Progenitor cell of endocrine pancreas (in vitro differentiated cells): Measurements from ENCODE around the gene MRPL54. TPM values are rescaled to one million over a fixed set of nuclear protein-coding genes. Genes with fewer than 3 reads are reported as not detected.

Source experiments
- DNase-seq: peaks from one replicate; pipeline ENCODE4 v3.0.0; 2021; ENCODE audit warnings: low spot score; ENCODE audit not compliant: unreplicated experiment
- H3K27ac Mint-ChIP-seq: 2 replicates; pipeline ENCODE4 v1.8.0; 2021; ENCODE audit warnings: mild to moderate bottlenecking, moderate library complexity, mixed read lengths
- H3K27me3 Mint-ChIP-seq: 2 replicates; pipeline ENCODE4 v1.8.0; 2021; ENCODE audit warnings: mixed read lengths
- H3K36me3 Mint-ChIP-seq: 2 replicates; pipeline ENCODE4 v1.8.0; 2022; ENCODE audit warnings: mixed read lengths; ENCODE audit not compliant: insufficient read depth
- H3K4me1 Mint-ChIP-seq: 2 replicates; pipeline ENCODE4 v1.8.0; 2021; ENCODE audit warnings: low read depth, mixed read lengths
- H3K4me3 Mint-ChIP-seq: 2 replicates; pipeline ENCODE4 v1.8.0; 2021; ENCODE audit warnings: low read depth, mild to moderate bottlenecking, moderate library complexity, mixed read lengths
- H3K9me3 Mint-ChIP-seq: 2 replicates; pipeline ENCODE4 v1.8.0; 2021; ENCODE audit warnings: low read depth, mixed read lengths
- total RNA-seq: library from RNA; stranded (reverse); gene quantifications from 2 replicates; pipeline ENCODE4 v1.2.1, GENCODE V29; 2021
- TF ChIP-seq, protein P1 (sequence below): fragments of 200-600 bp; sonication (generic); IDR thresholded peaks from one replicate; pipeline ENCODE4 v1.5.0; 2021; ENCODE audit warnings: antibody characterized with exemption, mild to moderate bottlenecking; ENCODE audit not compliant: unreplicated experiment

The MRPL54 gene
- total RNA-seq, 1 donor from 2014 or later: 39.8 TPM

DNA sequence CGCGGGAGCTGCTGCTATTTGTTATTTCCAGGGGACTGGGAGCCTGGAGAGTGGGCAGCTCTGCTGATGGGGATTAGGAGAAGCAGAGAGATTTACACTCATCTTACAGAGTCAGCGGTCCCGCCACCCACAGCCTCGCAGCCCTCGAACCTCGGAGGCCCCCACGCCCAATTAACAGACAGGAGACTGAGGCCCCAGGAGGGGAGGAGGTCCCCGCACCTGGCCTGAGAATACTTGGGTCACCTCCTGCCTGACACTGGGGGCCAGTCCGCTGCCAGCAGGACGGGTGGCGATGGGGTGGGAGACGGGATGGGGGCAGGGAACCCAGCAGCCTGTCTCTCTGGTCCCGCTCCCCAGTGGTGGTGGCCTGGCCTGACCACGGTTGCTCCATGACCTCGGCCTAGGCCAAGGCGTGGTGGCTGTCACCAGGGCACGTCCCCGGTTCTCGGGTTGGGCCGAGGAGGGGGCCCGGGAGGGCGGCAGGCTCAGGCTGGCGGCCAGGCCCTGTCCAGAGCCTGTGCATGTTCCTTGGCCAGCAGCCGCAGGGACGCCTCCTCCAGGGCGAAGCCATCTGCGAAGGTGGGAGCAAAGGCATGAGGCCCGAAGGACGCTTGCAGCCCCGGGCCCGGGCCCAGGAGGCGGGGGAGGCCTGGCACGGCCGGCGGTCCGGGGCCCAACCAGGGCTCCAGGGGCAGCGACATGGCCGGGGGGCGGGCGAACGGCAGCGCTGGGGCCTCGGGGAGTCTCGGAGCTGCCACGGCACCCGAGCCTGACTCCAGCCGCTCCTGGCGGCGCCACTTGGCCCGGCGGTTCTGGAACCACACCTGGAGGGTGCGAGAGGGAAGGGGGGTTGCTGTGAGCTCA lies 7.9 kb downstream of the MRPL54 start:
- H3K4me1 Mint-ChIP-seq: no peaks in the 10 kb centered on the region
- no peak overlapping the region for H3K4me3 Mint-ChIP-seq
- DNase-seq: no peak
- no peak overlapping the region for H3K27ac Mint-ChIP-seq
- no peaks in the 10 kb centered on the region for H3K27me3 Mint-ChIP-seq
- peaks cover 4% of the 10 kb centered on the region for H3K36me3 Mint-ChIP-seq
- no peaks in the 10 kb centered on the region for H3K9me3 Mint-ChIP-seq
- TF ChIP-seq, protein P1, sequence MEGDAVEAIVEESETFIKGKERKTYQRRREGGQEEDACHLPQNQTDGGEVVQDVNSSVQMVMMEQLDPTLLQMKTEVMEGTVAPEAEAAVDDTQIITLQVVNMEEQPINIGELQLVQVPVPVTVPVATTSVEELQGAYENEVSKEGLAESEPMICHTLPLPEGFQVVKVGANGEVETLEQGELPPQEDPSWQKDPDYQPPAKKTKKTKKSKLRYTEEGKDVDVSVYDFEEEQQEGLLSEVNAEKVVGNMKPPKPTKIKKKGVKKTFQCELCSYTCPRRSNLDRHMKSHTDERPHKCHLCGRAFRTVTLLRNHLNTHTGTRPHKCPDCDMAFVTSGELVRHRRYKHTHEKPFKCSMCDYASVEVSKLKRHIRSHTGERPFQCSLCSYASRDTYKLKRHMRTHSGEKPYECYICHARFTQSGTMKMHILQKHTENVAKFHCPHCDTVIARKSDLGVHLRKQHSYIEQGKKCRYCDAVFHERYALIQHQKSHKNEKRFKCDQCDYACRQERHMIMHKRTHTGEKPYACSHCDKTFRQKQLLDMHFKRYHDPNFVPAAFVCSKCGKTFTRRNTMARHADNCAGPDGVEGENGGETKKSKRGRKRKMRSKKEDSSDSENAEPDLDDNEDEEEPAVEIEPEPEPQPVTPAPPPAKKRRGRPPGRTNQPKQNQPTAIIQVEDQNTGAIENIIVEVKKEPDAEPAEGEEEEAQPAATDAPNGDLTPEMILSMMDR: no peak

DNA sequence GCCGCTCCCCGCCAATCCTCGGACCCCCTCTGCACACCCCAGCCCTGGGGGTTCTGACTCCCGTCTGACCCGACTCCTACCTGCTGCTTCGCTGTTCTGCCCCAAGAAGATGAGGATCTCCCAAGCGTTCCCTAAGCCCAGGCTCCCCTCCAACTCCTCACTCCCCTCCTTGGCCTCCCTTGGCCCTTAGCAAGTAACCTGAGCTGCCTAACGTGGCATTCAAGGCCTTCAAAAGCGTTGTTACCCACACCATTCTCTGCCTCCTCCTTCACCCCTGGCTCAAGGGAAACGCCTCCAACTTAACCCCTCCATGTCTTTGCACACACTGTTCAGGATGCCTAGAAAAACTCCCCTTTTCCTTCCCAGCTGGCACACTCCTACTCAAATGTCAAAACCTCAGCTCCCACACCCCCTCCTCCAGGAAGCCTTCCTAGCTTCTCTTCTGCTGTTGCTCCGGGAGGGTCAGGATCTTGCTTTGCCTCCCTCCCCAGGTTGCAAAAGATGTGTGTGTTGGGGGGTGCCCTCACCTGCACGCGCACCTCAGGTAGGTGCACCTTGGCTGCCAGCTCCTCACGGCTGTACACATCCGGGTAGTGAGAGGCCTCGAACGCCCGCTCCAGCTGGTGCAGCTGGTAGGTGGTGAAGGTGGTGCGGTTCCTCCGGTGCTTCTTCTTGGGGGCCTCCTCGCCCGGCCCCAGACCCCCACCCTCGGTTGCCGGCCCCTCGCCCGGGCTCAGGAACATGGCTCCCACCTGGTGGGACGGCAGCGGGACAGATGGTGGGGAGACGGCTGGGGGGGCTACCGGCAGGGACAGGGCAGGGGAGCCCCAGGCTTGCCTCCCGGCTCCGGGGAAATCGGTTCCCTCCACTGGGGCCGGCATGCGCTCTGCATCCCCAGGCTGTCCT lies 8.8 kb downstream of the MRPL54 start:
- DNase-seq: no peak
- Mint-ChIP-seq H3K9me3 (no peaks in the 10 kb centered on the region), H3K36me3 (peaks cover 4% of the 10 kb centered on the region), H3K27me3 (no peaks in the 10 kb centered on the region), H3K27ac (no peak overlapping the region), H3K4me3 (no peak overlapping the region), H3K4me1 (no peaks in the 10 kb centered on the region)
- TF ChIP-seq, protein P1: no peak

DNA sequence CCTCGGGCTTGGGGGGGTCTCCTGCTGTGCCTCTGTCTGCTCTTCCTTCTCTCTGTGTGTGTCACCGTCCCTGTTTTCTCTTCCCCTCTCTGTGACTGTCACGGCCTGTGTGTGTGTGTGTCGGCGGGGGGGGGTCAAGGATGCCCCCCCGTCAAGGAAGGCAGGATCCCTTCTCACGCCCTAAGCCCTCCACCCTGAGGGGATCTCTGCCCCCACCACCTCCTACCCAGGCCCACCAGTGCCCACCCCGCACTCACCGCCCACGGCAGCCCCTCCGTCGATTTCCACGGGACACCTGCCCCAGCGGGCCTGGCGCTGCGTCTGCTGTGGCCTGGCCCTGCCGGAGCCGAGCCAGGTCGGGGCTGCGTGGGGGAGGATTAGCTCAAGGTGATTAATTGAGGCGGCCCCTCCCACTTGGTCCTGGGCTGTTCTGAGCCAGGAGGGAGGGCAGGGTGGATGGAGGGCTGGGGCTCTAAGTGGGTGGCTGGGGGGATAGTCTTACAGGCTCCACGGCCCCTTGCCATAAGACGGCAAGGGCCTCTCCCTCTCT lies 9.5 kb downstream of the MRPL54 start, which contains the start of gene RAX2:
RAX2 (minus strand) TSS at position 323 of the 550 bp plus-strand sequence. CDS start 486 bp downstream, outside the sequence.
- TF ChIP-seq, protein P1: no peak
- no peaks in the 10 kb centered on the region for H3K4me1 Mint-ChIP-seq
- peaks cover 2% of the 10 kb centered on the region for H3K36me3 Mint-ChIP-seq
- H3K27me3 Mint-ChIP-seq: no peaks in the 10 kb centered on the region
- H3K4me3 Mint-ChIP-seq: no peak within 1 kb of the TSS
- no peaks in the 10 kb centered on the region for H3K9me3 Mint-ChIP-seq
- no peak within 1 kb of the TSS for H3K27ac Mint-ChIP-seq
- no peak for DNase-seq

DNA sequence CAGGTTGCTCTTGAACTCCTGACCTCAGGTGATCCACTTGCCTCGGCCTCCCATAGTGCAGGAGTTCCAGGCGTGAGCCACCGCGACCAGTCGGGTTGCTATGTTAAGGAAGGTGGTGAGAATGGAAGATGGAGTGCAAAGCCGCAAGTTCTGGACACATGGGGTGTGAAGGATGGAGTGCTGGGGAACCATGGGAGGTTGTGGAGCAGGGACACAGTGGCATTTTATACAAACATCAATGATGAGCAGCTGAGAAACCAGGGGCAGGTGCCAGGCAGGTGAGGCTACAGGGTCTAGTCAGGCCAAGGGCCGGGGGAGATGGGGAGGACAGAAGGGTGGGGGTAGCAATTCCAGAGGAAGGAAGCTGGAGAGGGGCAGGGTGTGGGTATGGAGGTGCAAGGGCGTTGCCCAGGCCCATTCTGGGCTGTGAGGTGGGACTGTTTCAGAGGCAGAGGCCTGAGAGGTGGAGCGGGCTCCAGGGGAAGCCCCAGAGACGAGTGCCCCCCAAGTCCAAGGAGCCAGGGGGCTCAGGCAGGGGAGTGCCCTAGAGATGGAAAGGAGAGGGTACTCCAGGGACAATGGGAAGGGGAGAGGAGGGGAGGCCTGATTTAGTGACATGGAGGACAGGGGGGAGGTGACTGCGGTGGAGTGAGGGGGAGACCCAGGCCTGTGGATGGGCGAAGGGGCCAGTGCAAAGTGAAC lies 11.5 kb downstream of the MRPL54 start:
- H3K36me3 Mint-ChIP-seq: peaks cover under 1% of the 10 kb centered on the region
- no peak for DNase-seq
- no peak overlapping the region for H3K4me3 Mint-ChIP-seq
- no peaks in the 10 kb centered on the region for H3K9me3 Mint-ChIP-seq
- H3K4me1 Mint-ChIP-seq: no peaks in the 10 kb centered on the region
- TF ChIP-seq, protein P1: no peak
- H3K27ac Mint-ChIP-seq: no peak overlapping the region
- no peaks in the 10 kb centered on the region for H3K27me3 Mint-ChIP-seq
